ENCODE results near the gene SAG. TPM values are rescaled to one million over a fixed set of nuclear protein-coding genes. Genes with fewer than 3 reads are reported as not detected.

The SAG gene
- total and polyA plus RNA-seq, 2 experiments from 2014 or later = 0.47 TPM; not detected in 1

DNA sequence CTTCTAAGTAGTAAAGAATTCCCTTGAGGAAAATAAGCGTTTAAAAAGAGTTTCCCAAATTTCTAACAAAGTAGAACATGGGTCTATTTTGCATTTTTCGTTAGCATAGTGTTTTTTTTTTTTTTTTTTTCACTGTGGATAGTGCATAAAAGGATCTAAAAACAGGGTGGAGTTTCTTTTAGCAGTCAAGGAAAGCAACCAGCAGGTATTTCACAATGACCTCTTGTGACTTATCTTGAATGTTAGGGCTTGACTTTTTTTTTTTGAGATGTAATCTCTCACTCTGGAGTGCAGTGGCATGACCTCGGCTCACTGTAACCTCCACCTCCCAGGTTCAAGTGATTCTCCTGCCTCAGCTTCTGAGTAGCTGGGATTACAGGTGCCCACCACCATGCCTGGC is 31.8 kb downstream of the SAG start:
- H3K79me2 ChIP-seq = no peaks in the 10 kb centered on the region
- H3K9me3 ChIP-seq (ENCODE audit: low read depth) = no peaks in the 10 kb centered on the region
- H3K4me2 ChIP-seq = no peak overlapping the region
- DNase-seq (ENCODE audit: low spot score) = no peak
- H3K4me3 ChIP-seq = no peak overlapping the region
- H3K27me3 ChIP-seq = no peaks in the 10 kb centered on the region
- no peak overlapping the region for H3K27ac ChIP-seq
- WGBS (ENCODE audit: low lambda C conversion rate, missing lambda C conversion rate) = 38% methylated on average over 3 of the region's 3 CpGs
- H3K36me3 ChIP-seq (replicated peaks; ENCODE audit: insufficient read depth, low read depth) = no peaks in the 10 kb centered on the region
- H4K20me1 ChIP-seq (ENCODE audit: insufficient read depth, poor library complexity, severe bottlenecking) = no peaks in the 10 kb centered on the region
- no peaks in the 10 kb centered on the region for H3K4me1 ChIP-seq (ENCODE audit: insufficient read depth)
- no peak for TF ChIP-seq EZH2 (IDR thresholded peaks at IDR 0.05; ENCODE audit: borderline replicate concordance)
- no peak for TF ChIP-seq EZH2phosphoT487 (IDR thresholded peaks at IDR 0.05; ENCODE audit: low read depth, severe bottlenecking, unreplicated experiment)
- TF ChIP-seq CTCF (IDR thresholded peaks at IDR 0.05; ENCODE audit: poor library complexity) = no peak
- no peak overlapping the region for H2AFZ ChIP-seq
- H3K9me2 ChIP-seq (replicated peaks; ENCODE audit: insufficient read depth) = no peaks in the 10 kb centered on the region

- Histone ChIP-seq H3K79me2 (no peaks in the 10 kb centered on the region), H3K4me3 (no peak overlapping the region), H3K27ac (no peak overlapping the region), H3K4me2 (no peak overlapping the region), H3K9me3 (ENCODE audit: low read depth) (no peaks in the 10 kb centered on the region), H3K4me1 (ENCODE audit: insufficient read depth) (no peaks in the 10 kb centered on the region), H2AFZ (no peak overlapping the region), H3K27me3 (no peaks in the 10 kb centered on the region), H4K20me1 (ENCODE audit: insufficient read depth, poor library complexity, severe bottlenecking) (no peaks in the 10 kb centered on the region), H3K9me2 (replicated peaks; ENCODE audit: insufficient read depth) (no peaks in the 10 kb centered on the region), H3K36me3 (replicated peaks; ENCODE audit: insufficient read depth, low read depth) (no peaks in the 10 kb centered on the region)
- DNase-seq (ENCODE audit: low spot score) = no peak
- TF ChIP-seq EZH2 (IDR thresholded peaks at IDR 0.05; ENCODE audit: borderline replicate concordance) (no peak), EZH2phosphoT487 (IDR thresholded peaks at IDR 0.05; ENCODE audit: low read depth, severe bottlenecking, unreplicated experiment) (no peak), CTCF (IDR thresholded peaks at IDR 0.05; ENCODE audit: poor library complexity) (no peak)
- 97% methylated on average over 3 of the region's 3 CpGs for WGBS (ENCODE audit: low lambda C conversion rate, missing lambda C conversion rate)
These were observed 33.7 kb downstream of the SAG start for GRCh38 chr2:233341296-233341695.

- Histone ChIP-seq H3K4me3 (no peak overlapping the region), H3K27ac (no peak overlapping the region), H3K4me2 (no peak overlapping the region), H3K9me3 (ENCODE audit: low read depth) (no peaks in the 10 kb centered on the region), H3K9me2 (replicated peaks; ENCODE audit: insufficient read depth) (no peaks in the 10 kb centered on the region), H3K4me1 (ENCODE audit: insufficient read depth) (no peaks in the 10 kb centered on the region), H2AFZ (no peak overlapping the region), H4K20me1 (ENCODE audit: insufficient read depth, poor library complexity, severe bottlenecking) (no peaks in the 10 kb centered on the region), H3K36me3 (replicated peaks; ENCODE audit: insufficient read depth, low read depth) (no peaks in the 10 kb centered on the region), H3K79me2 (no peaks in the 10 kb centered on the region), H3K27me3 (no peaks in the 10 kb centered on the region)
- TF ChIP-seq EZH2 (IDR thresholded peaks at IDR 0.05; ENCODE audit: borderline replicate concordance) = no peak
- no peak for TF ChIP-seq EZH2phosphoT487 (IDR thresholded peaks at IDR 0.05; ENCODE audit: low read depth, severe bottlenecking, unreplicated experiment)
- no peak for TF ChIP-seq CTCF (IDR thresholded peaks at IDR 0.05; ENCODE audit: poor library complexity)
- no peak for DNase-seq (ENCODE audit: low spot score)
- 71% methylated on average over 5 of the region's 5 CpGs for WGBS (ENCODE audit: low lambda C conversion rate, missing lambda C conversion rate)
These were observed 34.7 kb downstream of the SAG start for GRCh38 chr2:233342301-233342700.

Measured in hepatocyte (in vitro differentiated cells).